HL-60 (cell line): Measurements from ENCODE around the gene AFDN.

Experiments
- GABPA ChIP-seq: IDR thresholded peaks from 2 replicates; pipeline ENCODE4 v1.6.1; 2012; ENCODE audit warnings: low read depth
- POLR2AphosphoS5 ChIP-seq: IDR thresholded peaks from 2 replicates; pipeline ENCODE4 v1.6.1; 2012; ENCODE audit warnings: low read depth
- TF ChIP-seq, protein P1 (sequence below): IDR thresholded peaks from one replicate; pipeline ENCODE4 v1.5.1; 2011; ENCODE audit warnings: low read length, control low read depth, inconsistent platforms; ENCODE audit not compliant: insufficient read depth
- TF ChIP-seq, protein P2 (sequence below): IDR thresholded peaks from 2 replicates; pipeline ENCODE4 v1.6.1; 2012; ENCODE audit warnings: low read depth; ENCODE audit not compliant: insufficient replicate concordance

DNA sequence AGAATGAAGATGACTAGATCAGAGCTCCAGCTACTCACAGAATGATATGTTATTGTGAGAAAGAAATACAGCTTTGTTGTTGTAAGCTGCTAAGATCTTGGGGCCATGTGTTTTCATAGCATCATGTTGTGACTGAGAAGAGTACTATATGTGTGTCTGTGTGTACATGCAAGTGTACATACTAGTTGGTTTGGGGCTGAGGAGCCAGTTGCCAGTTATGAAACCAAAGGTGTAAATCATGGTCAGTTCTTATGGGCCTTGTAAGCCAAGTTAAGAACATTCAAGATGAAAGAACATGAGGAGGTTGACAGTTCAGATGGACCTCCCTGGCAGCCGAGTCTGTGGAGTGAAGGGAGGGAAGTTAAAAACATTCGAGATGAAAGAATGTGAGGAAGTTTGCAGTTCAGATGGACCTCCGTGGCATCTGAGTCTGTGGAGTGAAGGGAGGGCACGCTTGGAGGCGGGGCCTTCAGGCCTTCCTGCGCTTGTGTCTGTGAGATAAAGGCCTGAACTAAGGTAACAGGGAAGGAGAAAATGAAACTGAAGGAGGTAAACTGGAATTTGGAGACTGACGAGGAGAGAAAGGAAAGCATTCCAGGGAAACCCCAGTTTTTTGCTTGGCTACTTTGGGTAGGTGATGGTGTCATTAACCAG, 13.9 kb downstream of the AFDN start:
- TF ChIP-seq POLR2AphosphoS5 (no peak), GABPA (no peak)
- TF ChIP-seq, protein P1, sequence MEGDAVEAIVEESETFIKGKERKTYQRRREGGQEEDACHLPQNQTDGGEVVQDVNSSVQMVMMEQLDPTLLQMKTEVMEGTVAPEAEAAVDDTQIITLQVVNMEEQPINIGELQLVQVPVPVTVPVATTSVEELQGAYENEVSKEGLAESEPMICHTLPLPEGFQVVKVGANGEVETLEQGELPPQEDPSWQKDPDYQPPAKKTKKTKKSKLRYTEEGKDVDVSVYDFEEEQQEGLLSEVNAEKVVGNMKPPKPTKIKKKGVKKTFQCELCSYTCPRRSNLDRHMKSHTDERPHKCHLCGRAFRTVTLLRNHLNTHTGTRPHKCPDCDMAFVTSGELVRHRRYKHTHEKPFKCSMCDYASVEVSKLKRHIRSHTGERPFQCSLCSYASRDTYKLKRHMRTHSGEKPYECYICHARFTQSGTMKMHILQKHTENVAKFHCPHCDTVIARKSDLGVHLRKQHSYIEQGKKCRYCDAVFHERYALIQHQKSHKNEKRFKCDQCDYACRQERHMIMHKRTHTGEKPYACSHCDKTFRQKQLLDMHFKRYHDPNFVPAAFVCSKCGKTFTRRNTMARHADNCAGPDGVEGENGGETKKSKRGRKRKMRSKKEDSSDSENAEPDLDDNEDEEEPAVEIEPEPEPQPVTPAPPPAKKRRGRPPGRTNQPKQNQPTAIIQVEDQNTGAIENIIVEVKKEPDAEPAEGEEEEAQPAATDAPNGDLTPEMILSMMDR = no peak
- TF ChIP-seq, protein P2, sequence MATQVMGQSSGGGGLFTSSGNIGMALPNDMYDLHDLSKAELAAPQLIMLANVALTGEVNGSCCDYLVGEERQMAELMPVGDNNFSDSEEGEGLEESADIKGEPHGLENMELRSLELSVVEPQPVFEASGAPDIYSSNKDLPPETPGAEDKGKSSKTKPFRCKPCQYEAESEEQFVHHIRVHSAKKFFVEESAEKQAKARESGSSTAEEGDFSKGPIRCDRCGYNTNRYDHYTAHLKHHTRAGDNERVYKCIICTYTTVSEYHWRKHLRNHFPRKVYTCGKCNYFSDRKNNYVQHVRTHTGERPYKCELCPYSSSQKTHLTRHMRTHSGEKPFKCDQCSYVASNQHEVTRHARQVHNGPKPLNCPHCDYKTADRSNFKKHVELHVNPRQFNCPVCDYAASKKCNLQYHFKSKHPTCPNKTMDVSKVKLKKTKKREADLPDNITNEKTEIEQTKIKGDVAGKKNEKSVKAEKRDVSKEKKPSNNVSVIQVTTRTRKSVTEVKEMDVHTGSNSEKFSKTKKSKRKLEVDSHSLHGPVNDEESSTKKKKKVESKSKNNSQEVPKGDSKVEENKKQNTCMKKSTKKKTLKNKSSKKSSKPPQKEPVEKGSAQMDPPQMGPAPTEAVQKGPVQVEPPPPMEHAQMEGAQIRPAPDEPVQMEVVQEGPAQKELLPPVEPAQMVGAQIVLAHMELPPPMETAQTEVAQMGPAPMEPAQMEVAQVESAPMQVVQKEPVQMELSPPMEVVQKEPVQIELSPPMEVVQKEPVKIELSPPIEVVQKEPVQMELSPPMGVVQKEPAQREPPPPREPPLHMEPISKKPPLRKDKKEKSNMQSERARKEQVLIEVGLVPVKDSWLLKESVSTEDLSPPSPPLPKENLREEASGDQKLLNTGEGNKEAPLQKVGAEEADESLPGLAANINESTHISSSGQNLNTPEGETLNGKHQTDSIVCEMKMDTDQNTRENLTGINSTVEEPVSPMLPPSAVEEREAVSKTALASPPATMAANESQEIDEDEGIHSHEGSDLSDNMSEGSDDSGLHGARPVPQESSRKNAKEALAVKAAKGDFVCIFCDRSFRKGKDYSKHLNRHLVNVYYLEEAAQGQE = no peak
